GM12875 (cell line): Measurements from ENCODE around the gene STRA6.

Experiments used
- H3K4me3 ChIP-seq: one replicate; pipeline ENCODE4 v1.5.1; 2011; ENCODE audit warnings: low read depth, low read length, control low read depth
- CTCF ChIP-seq: IDR thresholded peaks from 2 replicates; pipeline ENCODE4 v1.5.1; 2011; ENCODE audit warnings: low read depth, mild to moderate bottlenecking, control low read depth, inconsistent platforms, low read length, moderate library complexity, borderline replicate concordance; ENCODE audit not compliant: insufficient read depth

STRA6 gene

GRCh38 chr15:74133694-74134386, 68.7 kb downstream of the STRA6 start:
- no peak overlapping the region for H3K4me3 ChIP-seq
- TF ChIP-seq CTCF, result no peak

GRCh38 chr15:74132681-74133651, 69.6 kb downstream of the STRA6 start:
- no peak overlapping the region for H3K4me3 ChIP-seq
- peak; percentile 32; the same call in 1 of the 2 replicates for TF ChIP-seq CTCF

- H3K4me3 ChIP-seq, result no peak overlapping the region
- no peak for TF ChIP-seq CTCF
Measured at GRCh38 chr15:74131628-74132413, 70.8 kb downstream of the STRA6 start.

GRCh38 chr15:74130849-74131627, 71.5 kb downstream of the STRA6 start:
- no peak for TF ChIP-seq CTCF
- H3K4me3 ChIP-seq, result no peak overlapping the region

- TF ChIP-seq CTCF, result no peak
- H3K4me3 ChIP-seq, result no peak within 1 kb of the TSS
Measured at GRCh38 chr15:74130155-74130848, 72.3 kb downstream of the STRA6 start, which contains the start of gene ISLR2. Gene ISLR2, plus strand, starts transcription at chr15:74130586. Its CDS starts 2,169 bp downstream, at chr15:74132755.

GRCh38 chr15:74129586-74130154, 72.9 kb downstream of the STRA6 start:
- H3K4me3 ChIP-seq, result no peak overlapping the region

More at GRCh38 chr15:74129586-74130154, 72.9 kb downstream of the STRA6 start:
- no peak for TF ChIP-seq CTCF
